ENCODE data around the gene KLC4.

KLC4 gene

DNA sequence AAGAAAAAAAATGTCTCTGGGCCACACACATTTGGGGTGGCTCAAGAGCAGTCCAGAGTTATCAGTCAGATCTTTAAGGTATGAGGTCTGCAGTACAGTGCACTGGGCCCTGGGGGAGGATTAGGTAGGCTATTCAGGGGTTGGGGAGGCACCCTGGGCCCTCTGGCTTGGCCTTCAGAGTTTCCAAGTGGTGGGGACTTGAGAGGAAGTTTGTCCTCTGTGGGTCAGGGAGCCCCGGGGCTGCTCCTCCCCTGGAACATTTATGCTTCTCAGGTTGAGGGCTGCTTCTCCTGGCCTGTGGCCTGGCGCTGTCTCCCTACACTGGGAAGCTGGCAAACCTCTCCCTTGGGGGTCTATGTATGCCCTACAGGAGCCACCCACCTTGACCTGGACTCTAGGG lies 62.7 kb downstream of the KLC4 start:
- TF ChIP-seq, protein P1, sequence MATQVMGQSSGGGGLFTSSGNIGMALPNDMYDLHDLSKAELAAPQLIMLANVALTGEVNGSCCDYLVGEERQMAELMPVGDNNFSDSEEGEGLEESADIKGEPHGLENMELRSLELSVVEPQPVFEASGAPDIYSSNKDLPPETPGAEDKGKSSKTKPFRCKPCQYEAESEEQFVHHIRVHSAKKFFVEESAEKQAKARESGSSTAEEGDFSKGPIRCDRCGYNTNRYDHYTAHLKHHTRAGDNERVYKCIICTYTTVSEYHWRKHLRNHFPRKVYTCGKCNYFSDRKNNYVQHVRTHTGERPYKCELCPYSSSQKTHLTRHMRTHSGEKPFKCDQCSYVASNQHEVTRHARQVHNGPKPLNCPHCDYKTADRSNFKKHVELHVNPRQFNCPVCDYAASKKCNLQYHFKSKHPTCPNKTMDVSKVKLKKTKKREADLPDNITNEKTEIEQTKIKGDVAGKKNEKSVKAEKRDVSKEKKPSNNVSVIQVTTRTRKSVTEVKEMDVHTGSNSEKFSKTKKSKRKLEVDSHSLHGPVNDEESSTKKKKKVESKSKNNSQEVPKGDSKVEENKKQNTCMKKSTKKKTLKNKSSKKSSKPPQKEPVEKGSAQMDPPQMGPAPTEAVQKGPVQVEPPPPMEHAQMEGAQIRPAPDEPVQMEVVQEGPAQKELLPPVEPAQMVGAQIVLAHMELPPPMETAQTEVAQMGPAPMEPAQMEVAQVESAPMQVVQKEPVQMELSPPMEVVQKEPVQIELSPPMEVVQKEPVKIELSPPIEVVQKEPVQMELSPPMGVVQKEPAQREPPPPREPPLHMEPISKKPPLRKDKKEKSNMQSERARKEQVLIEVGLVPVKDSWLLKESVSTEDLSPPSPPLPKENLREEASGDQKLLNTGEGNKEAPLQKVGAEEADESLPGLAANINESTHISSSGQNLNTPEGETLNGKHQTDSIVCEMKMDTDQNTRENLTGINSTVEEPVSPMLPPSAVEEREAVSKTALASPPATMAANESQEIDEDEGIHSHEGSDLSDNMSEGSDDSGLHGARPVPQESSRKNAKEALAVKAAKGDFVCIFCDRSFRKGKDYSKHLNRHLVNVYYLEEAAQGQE (IDR thresholded peaks at IDR 0.05; ENCODE audit: low read depth), result no peak
- TF ChIP-seq TCF12 (IDR thresholded peaks at IDR 0.05; ENCODE audit: low read depth) (no peak), EP300 (IDR thresholded peaks at IDR 0.05; ENCODE audit: borderline replicate concordance) (no peak), CEBPB (IDR thresholded peaks at IDR 0.05) (no peak), YY1 (IDR thresholded peaks at IDR 0.05; ENCODE audit: low read depth) (no peak), TEAD4 (IDR thresholded peaks at IDR 0.05) (no peak), TAF1 (IDR thresholded peaks at IDR 0.05; ENCODE audit: low read depth) (no peak), RAD21 (IDR thresholded peaks at IDR 0.05; ENCODE audit: low read depth) (no peak), ZBTB7A (IDR thresholded peaks at IDR 0.05; ENCODE audit: low read depth) (no peak), CREB1 (IDR thresholded peaks at IDR 0.05; ENCODE audit: low read depth) (no peak), NFIC (IDR thresholded peaks at IDR 0.05) (no peak), FOXM1 (IDR thresholded peaks at IDR 0.05; ENCODE audit: borderline replicate concordance, low read depth) (no peak), EGR1 (IDR thresholded peaks at IDR 0.05) (no peak)
- TF ChIP-seq, protein P2, sequence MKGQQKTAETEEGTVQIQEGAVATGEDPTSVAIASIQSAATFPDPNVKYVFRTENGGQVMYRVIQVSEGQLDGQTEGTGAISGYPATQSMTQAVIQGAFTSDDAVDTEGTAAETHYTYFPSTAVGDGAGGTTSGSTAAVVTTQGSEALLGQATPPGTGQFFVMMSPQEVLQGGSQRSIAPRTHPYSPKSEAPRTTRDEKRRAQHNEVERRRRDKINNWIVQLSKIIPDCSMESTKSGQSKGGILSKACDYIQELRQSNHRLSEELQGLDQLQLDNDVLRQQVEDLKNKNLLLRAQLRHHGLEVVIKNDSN (IDR thresholded peaks at IDR 0.05), result no peak
- TF ChIP-seq, protein P3, sequence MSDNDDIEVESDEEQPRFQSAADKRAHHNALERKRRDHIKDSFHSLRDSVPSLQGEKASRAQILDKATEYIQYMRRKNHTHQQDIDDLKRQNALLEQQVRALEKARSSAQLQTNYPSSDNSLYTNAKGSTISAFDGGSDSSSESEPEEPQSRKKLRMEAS (IDR thresholded peaks at IDR 0.05), result no peak

DNA sequence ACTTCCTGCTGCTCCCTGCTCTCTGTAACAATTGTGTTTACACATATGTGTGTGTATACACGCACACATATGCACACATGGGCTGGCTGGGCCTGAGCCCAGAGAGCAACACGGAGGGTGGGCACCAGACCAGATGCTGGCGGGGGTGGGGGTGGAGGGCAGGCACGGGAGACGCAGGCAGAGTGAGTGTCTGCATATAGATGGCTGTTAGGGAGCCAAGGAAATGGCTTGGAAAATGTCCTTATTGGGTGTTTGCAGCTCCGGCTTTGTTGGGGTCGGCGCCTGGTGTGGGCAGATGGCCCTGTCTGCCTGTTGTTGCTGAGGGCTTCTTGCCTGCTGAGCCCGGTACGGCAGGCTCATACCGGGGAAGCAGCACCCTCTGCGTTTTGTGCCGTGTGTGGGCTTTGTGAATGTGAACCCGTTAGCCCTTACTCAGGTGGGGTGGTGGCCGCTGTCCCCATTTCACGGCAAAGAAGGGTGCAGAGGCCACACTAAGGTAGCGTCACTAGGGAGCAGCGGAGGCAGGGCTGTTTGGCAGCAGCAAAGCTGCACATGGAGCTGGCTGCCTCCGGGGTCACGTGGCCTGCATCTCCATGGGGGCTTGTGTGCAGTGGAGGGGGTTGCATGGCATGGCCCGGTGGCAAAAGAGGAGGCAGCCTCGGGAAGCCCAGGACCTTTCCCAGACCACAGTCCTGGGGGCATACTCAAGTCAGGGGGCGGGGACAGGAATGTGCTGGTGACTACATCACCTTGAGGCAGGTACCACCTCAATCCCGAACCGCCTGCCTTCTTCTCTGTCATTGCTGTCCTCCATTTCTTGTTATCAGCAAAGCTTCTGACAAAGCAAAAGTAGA lies 64.3 kb downstream of the KLC4 start:
- TF ChIP-seq CEBPB (IDR thresholded peaks at IDR 0.05) (no peak), EGR1 (IDR thresholded peaks at IDR 0.05) (no peak), TAF1 (IDR thresholded peaks at IDR 0.05; ENCODE audit: low read depth) (no peak), ZBTB7A (IDR thresholded peaks at IDR 0.05; ENCODE audit: low read depth) (no peak)

DNA sequence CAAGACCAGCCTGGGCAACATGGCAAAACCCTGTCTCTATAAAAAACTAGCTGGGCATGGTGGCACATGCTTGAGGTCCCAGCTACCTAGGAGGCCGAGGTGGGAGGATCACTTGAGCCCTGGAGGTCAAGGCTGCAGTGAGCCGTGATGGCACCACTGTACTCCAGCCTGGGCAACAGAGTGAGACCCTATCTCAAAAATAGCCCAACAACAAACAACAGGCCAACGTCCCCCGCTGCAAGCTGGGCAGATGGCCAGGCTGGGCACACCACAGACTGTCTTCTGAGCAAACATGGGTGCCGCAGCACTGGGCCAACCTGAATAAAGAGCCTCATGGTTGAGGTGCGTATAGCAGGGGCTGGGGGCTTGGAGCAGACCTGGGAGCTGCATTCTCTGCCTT lies 65.0 kb downstream of the KLC4 start:
- no peak for TF ChIP-seq FOXM1 (IDR thresholded peaks at IDR 0.05; ENCODE audit: borderline replicate concordance, low read depth)
- no peak for TF ChIP-seq CEBPB (IDR thresholded peaks at IDR 0.05)
- TF ChIP-seq TEAD4 (IDR thresholded peaks at IDR 0.05), result no peak
- TF ChIP-seq NFIC (IDR thresholded peaks at IDR 0.05), result no peak
- TF ChIP-seq TCF12 (IDR thresholded peaks at IDR 0.05; ENCODE audit: low read depth), result no peak
- TF ChIP-seq RAD21 (IDR thresholded peaks at IDR 0.05; ENCODE audit: low read depth), result no peak
- no peak for TF ChIP-seq CREB1 (IDR thresholded peaks at IDR 0.05; ENCODE audit: low read depth)
- TF ChIP-seq, protein P3 (IDR thresholded peaks at IDR 0.05), result no peak
- TF ChIP-seq, protein P1 (IDR thresholded peaks at IDR 0.05; ENCODE audit: low read depth), result no peak
- TF ChIP-seq TAF1 (IDR thresholded peaks at IDR 0.05; ENCODE audit: low read depth), result no peak
- TF ChIP-seq YY1 (IDR thresholded peaks at IDR 0.05; ENCODE audit: low read depth), result no peak
- no peak for TF ChIP-seq EGR1 (IDR thresholded peaks at IDR 0.05)
- no peak for TF ChIP-seq ZBTB7A (IDR thresholded peaks at IDR 0.05; ENCODE audit: low read depth)
